HEK293 (cell line): ENCODE results near the gene MIB2.

ENCODE experiments used
- GLIS2 ChIP-seq: fragments of 450-650 bp; formaldehyde crosslinking; IDR thresholded peaks from 2 replicates; pipeline ENCODE4 v1.5.1; 2016; ENCODE audit warnings: missing biosample characterization, missing genetic modification characterization
- HOXC10 ChIP-seq: sonication (generic); formaldehyde crosslinking; IDR thresholded peaks from 2 replicates; pipeline ENCODE4 v1.8.1; 2023; ENCODE audit warnings: mild to moderate bottlenecking, missing genetic modification reagents
- KLF16 ChIP-seq: fragments of 450-650 bp; formaldehyde crosslinking; IDR thresholded peaks from 2 replicates; pipeline ENCODE4 v1.5.1; 2017; ENCODE audit warnings: missing biosample characterization, missing genetic modification characterization
- MEIS1 ChIP-seq: sonication (generic); formaldehyde crosslinking; IDR thresholded peaks from 2 replicates; pipeline ENCODE4 v1.8.1; 2022; ENCODE audit warnings: missing genetic modification reagents, mild to moderate bottlenecking, borderline replicate concordance
- REPIN1 ChIP-seq: fragments of 450-650 bp; formaldehyde crosslinking; IDR thresholded peaks from 2 replicates; pipeline ENCODE4 v1.5.1; 2017; ENCODE audit warnings: missing biosample characterization, missing genetic modification characterization, low read depth
- ZBTB17 ChIP-seq: fragments of 450-650 bp; formaldehyde crosslinking; IDR thresholded peaks from 2 replicates; pipeline ENCODE4 v1.5.1; 2016; ENCODE audit warnings: missing biosample characterization, missing genetic modification characterization
- ZBTB48 ChIP-seq: fragments of 450-650 bp; formaldehyde crosslinking; IDR thresholded peaks from 2 replicates; pipeline ENCODE4 v1.5.1; 2016; ENCODE audit warnings: missing biosample characterization, missing genetic modification characterization
- ZBTB8A ChIP-seq: fragments of 450-650 bp; formaldehyde crosslinking; IDR thresholded peaks from 2 replicates; pipeline ENCODE4 v1.5.1; 2016; ENCODE audit warnings: missing biosample characterization, missing genetic modification characterization
- ZNF157 ChIP-seq: fragments of 450-650 bp; formaldehyde crosslinking; IDR thresholded peaks from 2 replicates; pipeline ENCODE4 v1.5.1; 2016; ENCODE audit warnings: missing biosample characterization, missing genetic modification characterization
- ZNF341 ChIP-seq: fragments of 450-650 bp; formaldehyde crosslinking; IDR thresholded peaks from 2 replicates; pipeline ENCODE4; 2016; ENCODE audit warnings: low read depth, missing biosample characterization, missing genetic modification characterization
- ZNF501 ChIP-seq: fragments of 450-650 bp; formaldehyde crosslinking; IDR thresholded peaks from 2 replicates; pipeline ENCODE4 v1.5.1; 2016; ENCODE audit warnings: missing biosample characterization, missing genetic modification characterization
- ZNF610 ChIP-seq: fragments of 450-650 bp; formaldehyde crosslinking; IDR thresholded peaks from 2 replicates; pipeline ENCODE4 v1.5.1; 2016; ENCODE audit warnings: missing biosample characterization, missing genetic modification characterization, borderline replicate concordance
- ZNF623 ChIP-seq: fragments of 450-650 bp; formaldehyde crosslinking; IDR thresholded peaks from 2 replicates; pipeline ENCODE4 v1.5.1; 2016; ENCODE audit warnings: missing biosample characterization, missing genetic modification characterization
- ZNF76 ChIP-seq: fragments of 450-650 bp; formaldehyde crosslinking; IDR thresholded peaks from 2 replicates; pipeline ENCODE4; 2016; ENCODE audit warnings: low read depth, missing biosample characterization, missing genetic modification characterization, borderline replicate concordance
- ZNF776 ChIP-seq: fragments of 450-650 bp; formaldehyde crosslinking; IDR thresholded peaks from 2 replicates; pipeline ENCODE4 v1.5.0; 2017; ENCODE audit warnings: missing biosample characterization, missing genetic modification characterization, borderline replicate concordance
- ZSCAN16 ChIP-seq: fragments of 450-650 bp; formaldehyde crosslinking; IDR thresholded peaks from 2 replicates; pipeline ENCODE4 v1.5.1; 2016; ENCODE audit warnings: missing biosample characterization, missing genetic modification characterization
- ZXDB ChIP-seq: fragments of 450-650 bp; formaldehyde crosslinking; IDR thresholded peaks from 2 replicates; pipeline ENCODE4 v1.5.1; 2016; ENCODE audit warnings: missing biosample characterization, missing genetic modification characterization
- TF ChIP-seq, protein P1 (sequence below): fragments of 450-650 bp; formaldehyde crosslinking; conservative IDR thresholded peaks from 2 replicates; pipeline ENCODE4 v1.5.1; 2016; ENCODE audit warnings: low read depth, missing biosample characterization, missing genetic modification characterization
- TF ChIP-seq, protein P2 (sequence below): fragments of 450-650 bp; formaldehyde crosslinking; IDR thresholded peaks from 2 replicates; pipeline ENCODE4 v1.5.1; 2017; ENCODE audit warnings: missing biosample characterization, missing genetic modification characterization
- TF ChIP-seq, protein P3 (sequence below): fragments of 450-650 bp; formaldehyde crosslinking; IDR thresholded peaks from 2 replicates; pipeline ENCODE4 v1.5.1; 2016; ENCODE audit warnings: missing biosample characterization, missing genetic modification characterization
- TF ChIP-seq, protein P4 (sequence below): fragments of 450-650 bp; formaldehyde crosslinking; IDR thresholded peaks from 2 replicates; pipeline ENCODE4 v1.5.1; 2016; ENCODE audit warnings: missing biosample characterization, missing genetic modification characterization, low read depth
- TF ChIP-seq, protein P5 (sequence below): fragments of 450-650 bp; formaldehyde crosslinking; IDR thresholded peaks from 2 replicates; pipeline ENCODE4 v1.5.1; 2016; ENCODE audit warnings: missing biosample characterization, missing genetic modification characterization, borderline replicate concordance
- TF ChIP-seq, protein P6 (sequence below): fragments of 450-650 bp; formaldehyde crosslinking; optimal IDR thresholded peaks from 2 replicates; pipeline ENCODE3; 2016; ENCODE audit warnings: missing biosample characterization, mild to moderate bottlenecking, missing genetic modification characterization

The MIB2 gene

DNA sequence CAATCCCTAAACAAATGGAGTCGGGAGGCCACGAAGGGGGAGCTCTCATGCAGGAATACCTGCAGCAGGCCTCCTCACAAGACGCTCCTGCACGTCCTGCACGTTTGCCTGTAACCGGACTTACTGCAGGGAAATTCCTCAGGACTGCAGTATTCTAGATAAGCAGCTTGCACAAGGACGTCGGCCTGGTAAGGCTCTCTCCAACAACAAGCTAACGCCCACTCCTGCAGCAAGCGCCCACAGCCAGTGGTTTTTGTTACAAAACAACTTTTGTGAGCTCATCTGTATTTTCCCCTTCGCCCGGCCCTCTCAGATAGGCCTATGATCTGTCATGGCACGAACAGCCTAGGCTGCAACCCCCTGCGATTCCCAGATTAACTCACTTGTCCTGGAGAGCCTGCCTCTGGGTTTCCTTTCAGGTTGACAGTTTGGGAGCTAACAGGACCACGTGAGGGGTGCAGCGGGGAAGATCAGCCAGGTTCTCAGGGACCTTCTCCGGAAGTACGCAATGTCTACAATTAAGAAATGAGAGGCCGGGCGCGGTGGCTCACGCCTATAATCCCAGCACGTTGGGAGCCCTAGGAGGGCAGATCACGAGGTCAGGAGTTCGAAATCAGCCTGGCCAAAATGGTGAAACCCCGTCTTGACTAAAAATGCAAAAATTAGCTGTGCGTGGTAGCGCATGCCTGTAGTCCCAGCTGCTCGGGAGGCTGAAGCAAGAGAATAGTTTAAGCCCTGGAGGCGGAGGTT is 921 bp upstream of the MIB2 start (continued):
- TF ChIP-seq, protein P1, sequence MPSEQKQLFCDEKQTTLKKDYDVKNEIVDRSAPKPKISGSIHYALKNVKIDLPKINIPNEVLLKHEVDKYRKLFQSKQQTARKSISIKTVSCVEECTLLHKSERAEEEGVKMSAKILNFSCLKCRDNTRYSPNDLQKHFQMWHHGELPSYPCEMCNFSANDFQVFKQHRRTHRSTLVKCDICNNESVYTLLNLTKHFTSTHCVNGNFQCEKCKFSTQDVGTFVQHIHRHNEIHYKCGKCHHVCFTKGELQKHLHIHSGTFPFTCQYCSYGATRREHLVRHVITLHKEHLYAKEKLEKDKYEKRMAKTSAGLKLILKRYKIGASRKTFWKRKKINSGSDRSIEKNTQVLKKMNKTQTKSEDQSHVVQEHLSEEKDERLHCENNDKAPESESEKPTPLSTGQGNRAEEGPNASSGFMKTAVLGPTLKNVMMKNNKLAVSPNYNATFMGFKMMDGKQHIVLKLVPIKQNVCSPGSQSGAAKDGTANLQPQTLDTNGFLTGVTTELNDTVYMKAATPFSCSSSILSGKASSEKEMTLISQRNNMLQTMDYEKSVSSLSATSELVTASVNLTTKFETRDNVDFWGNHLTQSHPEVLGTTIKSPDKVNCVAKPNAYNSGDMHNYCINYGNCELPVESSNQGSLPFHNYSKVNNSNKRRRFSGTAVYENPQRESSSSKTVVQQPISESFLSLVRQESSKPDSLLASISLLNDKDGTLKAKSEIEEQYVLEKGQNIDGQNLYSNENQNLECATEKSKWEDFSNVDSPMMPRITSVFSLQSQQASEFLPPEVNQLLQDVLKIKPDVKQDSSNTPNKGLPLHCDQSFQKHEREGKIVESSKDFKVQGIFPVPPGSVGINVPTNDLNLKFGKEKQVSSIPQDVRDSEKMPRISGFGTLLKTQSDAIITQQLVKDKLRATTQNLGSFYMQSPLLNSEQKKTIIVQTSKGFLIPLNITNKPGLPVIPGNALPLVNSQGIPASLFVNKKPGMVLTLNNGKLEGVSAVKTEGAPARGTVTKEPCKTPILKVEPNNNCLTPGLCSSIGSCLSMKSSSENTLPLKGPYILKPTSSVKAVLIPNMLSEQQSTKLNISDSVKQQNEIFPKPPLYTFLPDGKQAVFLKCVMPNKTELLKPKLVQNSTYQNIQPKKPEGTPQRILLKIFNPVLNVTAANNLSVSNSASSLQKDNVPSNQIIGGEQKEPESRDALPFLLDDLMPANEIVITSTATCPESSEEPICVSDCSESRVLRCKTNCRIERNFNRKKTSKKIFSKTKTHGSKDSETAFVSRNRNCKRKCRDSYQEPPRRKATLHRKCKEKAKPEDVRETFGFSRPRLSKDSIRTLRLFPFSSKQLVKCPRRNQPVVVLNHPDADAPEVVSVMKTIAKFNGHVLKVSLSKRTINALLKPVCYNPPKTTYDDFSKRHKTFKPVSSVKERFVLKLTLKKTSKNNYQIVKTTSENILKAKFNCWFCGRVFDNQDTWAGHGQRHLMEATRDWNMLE (tag by site-specific recombination): no peak
- peak; percentile 25 for TF ChIP-seq ZBTB17 (tag by site-specific recombination)
- TF ChIP-seq, protein P2, sequence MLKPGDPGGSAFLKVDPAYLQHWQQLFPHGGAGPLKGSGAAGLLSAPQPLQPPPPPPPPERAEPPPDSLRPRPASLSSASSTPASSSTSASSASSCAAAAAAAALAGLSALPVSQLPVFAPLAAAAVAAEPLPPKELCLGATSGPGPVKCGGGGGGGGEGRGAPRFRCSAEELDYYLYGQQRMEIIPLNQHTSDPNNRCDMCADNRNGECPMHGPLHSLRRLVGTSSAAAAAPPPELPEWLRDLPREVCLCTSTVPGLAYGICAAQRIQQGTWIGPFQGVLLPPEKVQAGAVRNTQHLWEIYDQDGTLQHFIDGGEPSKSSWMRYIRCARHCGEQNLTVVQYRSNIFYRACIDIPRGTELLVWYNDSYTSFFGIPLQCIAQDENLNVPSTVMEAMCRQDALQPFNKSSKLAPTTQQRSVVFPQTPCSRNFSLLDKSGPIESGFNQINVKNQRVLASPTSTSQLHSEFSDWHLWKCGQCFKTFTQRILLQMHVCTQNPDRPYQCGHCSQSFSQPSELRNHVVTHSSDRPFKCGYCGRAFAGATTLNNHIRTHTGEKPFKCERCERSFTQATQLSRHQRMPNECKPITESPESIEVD (tag by site-specific recombination): no peak
- TF ChIP-seq ZNF341 (tag by site-specific recombination): peak; percentile 11; the same call in 1 of the 2 replicates
- no peak for TF ChIP-seq GLIS2 (tag by site-specific recombination)
- TF ChIP-seq ZBTB48 (tag by site-specific recombination): peak; percentile 87
- no peak for TF ChIP-seq ZNF776 (tag by site-specific recombination)
- TF ChIP-seq, protein P3, sequence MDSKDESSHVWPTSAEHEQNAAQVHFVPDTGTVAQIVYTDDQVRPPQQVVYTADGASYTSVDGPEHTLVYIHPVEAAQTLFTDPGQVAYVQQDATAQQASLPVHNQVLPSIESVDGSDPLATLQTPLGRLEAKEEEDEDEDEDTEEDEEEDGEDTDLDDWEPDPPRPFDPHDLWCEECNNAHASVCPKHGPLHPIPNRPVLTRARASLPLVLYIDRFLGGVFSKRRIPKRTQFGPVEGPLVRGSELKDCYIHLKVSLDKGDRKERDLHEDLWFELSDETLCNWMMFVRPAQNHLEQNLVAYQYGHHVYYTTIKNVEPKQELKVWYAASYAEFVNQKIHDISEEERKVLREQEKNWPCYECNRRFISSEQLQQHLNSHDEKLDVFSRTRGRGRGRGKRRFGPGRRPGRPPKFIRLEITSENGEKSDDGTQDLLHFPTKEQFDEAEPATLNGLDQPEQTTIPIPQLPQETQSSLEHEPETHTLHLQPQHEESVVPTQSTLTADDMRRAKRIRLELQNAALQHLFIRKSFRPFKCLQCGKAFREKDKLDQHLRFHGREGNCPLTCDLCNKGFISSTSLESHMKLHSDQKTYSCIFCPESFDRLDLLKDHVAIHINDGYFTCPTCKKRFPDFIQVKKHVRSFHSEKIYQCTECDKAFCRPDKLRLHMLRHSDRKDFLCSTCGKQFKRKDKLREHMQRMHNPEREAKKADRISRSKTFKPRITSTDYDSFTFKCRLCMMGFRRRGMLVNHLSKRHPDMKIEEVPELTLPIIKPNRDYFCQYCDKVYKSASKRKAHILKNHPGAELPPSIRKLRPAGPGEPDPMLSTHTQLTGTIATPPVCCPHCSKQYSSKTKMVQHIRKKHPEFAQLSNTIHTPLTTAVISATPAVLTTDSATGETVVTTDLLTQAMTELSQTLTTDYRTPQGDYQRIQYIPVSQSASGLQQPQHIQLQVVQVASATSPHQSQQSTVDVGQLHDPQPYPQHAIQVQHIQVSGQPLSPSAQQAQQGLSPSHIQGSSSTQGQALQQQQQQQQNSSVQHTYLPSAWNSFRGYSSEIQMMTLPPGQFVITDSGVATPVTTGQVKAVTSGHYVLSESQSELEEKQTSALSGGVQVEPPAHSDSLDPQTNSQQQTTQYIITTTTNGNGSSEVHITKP (tag by site-specific recombination): no peak
- TF ChIP-seq, protein P4, sequence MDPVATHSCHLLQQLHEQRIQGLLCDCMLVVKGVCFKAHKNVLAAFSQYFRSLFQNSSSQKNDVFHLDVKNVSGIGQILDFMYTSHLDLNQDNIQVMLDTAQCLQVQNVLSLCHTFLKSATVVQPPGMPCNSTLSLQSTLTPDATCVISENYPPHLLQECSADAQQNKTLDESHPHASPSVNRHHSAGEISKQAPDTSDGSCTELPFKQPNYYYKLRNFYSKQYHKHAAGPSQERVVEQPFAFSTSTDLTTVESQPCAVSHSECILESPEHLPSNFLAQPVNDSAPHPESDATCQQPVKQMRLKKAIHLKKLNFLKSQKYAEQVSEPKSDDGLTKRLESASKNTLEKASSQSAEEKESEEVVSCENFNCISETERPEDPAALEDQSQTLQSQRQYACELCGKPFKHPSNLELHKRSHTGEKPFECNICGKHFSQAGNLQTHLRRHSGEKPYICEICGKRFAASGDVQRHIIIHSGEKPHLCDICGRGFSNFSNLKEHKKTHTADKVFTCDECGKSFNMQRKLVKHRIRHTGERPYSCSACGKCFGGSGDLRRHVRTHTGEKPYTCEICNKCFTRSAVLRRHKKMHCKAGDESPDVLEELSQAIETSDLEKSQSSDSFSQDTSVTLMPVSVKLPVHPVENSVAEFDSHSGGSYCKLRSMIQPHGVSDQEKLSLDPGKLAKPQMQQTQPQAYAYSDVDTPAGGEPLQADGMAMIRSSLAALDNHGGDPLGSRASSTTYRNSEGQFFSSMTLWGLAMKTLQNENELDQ (tag by site-specific recombination): no peak
- TF ChIP-seq ZNF76 (tag by site-specific recombination): no peak
- TF ChIP-seq REPIN1 (tag by site-specific recombination): no peak; the same call in 1 of the 2 replicates
- TF ChIP-seq KLF16 (tag by site-specific recombination): 0 out of 2 replicates have a peak, but pooled peaks have one; percentile 25
- 0 out of 2 replicates have a peak, but pooled peaks have one; percentile 14 for TF ChIP-seq ZXDB
- no peak for TF ChIP-seq ZNF610
- no peak for TF ChIP-seq ZNF623 (tag by site-specific recombination)
- TF ChIP-seq, protein P5, sequence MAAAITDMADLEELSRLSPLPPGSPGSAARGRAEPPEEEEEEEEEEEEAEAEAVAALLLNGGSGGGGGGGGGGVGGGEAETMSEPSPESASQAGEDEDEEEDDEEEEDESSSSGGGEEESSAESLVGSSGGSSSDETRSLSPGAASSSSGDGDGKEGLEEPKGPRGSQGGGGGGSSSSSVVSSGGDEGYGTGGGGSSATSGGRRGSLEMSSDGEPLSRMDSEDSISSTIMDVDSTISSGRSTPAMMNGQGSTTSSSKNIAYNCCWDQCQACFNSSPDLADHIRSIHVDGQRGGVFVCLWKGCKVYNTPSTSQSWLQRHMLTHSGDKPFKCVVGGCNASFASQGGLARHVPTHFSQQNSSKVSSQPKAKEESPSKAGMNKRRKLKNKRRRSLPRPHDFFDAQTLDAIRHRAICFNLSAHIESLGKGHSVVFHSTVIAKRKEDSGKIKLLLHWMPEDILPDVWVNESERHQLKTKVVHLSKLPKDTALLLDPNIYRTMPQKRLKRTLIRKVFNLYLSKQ (tag by site-specific recombination): no peak
- TF ChIP-seq HOXC10 (CRISPR knock-in tag): no peak
- no peak for TF ChIP-seq ZSCAN16 (tag by site-specific recombination)
- TF ChIP-seq ZNF501: 0 out of 2 replicates have a peak, but pooled peaks have one; percentile 24
- peak; percentile 87 for TF ChIP-seq ZBTB8A
- TF ChIP-seq, protein P6, sequence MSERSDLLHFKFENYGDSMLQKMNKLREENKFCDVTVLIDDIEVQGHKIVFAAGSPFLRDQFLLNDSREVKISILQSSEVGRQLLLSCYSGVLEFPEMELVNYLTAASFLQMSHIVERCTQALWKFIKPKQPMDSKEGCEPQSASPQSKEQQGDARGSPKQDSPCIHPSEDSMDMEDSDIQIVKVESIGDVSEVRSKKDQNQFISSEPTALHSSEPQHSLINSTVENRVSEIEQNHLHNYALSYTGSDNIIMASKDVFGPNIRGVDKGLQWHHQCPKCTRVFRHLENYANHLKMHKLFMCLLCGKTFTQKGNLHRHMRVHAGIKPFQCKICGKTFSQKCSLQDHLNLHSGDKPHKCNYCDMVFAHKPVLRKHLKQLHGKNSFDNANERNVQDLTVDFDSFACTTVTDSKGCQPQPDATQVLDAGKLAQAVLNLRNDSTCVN (tag by site-specific recombination): no peak
- no peak for TF ChIP-seq ZNF157 (tag by site-specific recombination)
- TF ChIP-seq MEIS1 (CRISPR knock-in tag): no peak
